ENCODE measurements around the gene HES3.

The HES3 gene

DNA sequence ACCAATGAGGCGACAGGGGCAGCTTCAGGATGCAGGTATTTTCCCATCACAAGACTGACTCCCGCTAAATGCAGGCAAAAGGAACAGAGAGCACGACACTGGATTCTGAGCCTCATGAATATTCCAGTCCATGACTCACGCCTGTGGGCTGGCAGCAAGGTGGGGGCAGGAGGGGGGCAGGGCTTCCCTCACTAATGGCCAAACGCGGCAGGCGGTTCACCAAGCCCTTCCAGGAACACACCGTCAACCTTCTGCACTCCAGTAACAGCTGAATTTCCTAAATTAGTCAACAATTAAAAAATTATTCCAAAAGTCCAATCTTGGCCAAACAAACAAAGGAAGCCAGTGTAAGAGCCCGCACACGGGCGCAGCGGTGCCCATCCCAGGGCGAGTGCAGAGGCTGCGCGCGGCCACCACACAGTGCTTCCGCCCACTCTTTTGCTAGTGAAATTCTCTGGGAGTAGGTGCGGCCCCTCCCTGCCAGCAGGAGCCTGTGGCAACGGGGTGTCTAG, 29.5 kb downstream of the HES3 start:
- ChIA-PET POLR2A (interaction anchor here (0.6 kb wide), 1 partner anchor 120 kb away, joined by 3 read pairs; the partner anchor contains the start of gene ACOT7), CTCF (interaction anchor here (1.3 kb wide), 1 partner anchor 27 kb away, joined by 3 read pairs; no protein-coding TSS in a partner anchor)
- DNase-seq (ENCODE audit: extremely low spot score): no peak
- TF ChIP-seq, protein P1, sequence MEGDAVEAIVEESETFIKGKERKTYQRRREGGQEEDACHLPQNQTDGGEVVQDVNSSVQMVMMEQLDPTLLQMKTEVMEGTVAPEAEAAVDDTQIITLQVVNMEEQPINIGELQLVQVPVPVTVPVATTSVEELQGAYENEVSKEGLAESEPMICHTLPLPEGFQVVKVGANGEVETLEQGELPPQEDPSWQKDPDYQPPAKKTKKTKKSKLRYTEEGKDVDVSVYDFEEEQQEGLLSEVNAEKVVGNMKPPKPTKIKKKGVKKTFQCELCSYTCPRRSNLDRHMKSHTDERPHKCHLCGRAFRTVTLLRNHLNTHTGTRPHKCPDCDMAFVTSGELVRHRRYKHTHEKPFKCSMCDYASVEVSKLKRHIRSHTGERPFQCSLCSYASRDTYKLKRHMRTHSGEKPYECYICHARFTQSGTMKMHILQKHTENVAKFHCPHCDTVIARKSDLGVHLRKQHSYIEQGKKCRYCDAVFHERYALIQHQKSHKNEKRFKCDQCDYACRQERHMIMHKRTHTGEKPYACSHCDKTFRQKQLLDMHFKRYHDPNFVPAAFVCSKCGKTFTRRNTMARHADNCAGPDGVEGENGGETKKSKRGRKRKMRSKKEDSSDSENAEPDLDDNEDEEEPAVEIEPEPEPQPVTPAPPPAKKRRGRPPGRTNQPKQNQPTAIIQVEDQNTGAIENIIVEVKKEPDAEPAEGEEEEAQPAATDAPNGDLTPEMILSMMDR (IDR thresholded peaks at IDR 0.05; ENCODE audit: control extremely low read depth, extremely low read depth, low read depth, missing control alignments): no peak

DNA sequence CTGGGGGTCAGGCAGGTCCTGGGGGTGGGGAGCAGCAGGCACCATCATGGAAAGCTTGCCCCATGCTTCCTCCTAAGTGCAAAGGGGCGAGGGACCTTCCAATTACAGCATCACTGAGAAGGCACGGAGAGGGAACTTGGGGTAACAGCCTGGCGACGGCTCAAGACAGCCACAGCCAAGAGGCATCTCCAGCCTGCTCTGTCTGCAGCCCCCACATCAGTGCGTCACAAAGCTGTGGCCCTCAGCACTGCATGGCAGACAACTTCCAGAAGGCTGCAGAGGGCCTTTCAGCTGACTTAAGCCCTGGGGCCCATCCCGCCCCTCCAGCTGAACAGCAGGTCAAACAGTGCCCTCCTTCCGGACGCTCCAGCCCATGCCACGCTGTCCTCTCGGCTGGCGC, 30.1 kb downstream of the HES3 start:
- TF ChIP-seq, protein P1 (IDR thresholded peaks at IDR 0.05; ENCODE audit: control extremely low read depth, extremely low read depth, low read depth, missing control alignments): no peak
- CTCF ChIA-PET: no interaction called here
- POLR2A ChIA-PET: interaction anchor here (0.6 kb wide), 1 partner anchor 119 kb away, joined by 3 read pairs; the partner anchor contains the start of gene ACOT7
- no peak for DNase-seq (ENCODE audit: extremely low spot score)

DNA sequence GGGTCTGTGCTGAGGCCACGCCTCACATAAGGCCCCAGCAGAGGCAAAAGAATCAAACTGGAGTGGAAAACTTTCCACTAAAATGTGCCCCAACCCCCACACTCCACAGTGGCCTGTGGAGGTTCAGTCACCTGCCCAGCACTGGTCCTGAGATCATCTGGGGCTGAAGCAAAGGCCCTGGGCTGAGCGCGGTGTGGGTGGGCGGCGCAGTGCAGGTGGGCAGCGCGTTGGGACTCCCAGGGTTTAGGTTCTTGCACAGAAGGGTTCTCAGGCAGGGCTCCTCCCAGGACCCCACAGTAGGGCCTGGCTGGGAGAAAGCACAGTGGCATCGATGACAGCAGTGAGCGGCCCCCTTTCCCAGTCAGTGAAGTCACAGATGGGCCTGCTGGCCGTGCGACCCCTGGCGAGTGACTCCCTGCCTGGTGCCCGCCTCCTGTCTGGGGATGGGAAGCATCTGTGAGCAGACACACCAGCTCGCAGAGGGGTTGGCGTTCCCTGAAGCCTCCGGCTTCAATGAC, 30.7 kb downstream of the HES3 start:
- ChIA-PET CTCF (no interaction called here), POLR2A (no interaction called here)
- no peak for DNase-seq (ENCODE audit: extremely low spot score)
- TF ChIP-seq, protein P1 (IDR thresholded peaks at IDR 0.05; ENCODE audit: control extremely low read depth, extremely low read depth, low read depth, missing control alignments): no peak

DNA sequence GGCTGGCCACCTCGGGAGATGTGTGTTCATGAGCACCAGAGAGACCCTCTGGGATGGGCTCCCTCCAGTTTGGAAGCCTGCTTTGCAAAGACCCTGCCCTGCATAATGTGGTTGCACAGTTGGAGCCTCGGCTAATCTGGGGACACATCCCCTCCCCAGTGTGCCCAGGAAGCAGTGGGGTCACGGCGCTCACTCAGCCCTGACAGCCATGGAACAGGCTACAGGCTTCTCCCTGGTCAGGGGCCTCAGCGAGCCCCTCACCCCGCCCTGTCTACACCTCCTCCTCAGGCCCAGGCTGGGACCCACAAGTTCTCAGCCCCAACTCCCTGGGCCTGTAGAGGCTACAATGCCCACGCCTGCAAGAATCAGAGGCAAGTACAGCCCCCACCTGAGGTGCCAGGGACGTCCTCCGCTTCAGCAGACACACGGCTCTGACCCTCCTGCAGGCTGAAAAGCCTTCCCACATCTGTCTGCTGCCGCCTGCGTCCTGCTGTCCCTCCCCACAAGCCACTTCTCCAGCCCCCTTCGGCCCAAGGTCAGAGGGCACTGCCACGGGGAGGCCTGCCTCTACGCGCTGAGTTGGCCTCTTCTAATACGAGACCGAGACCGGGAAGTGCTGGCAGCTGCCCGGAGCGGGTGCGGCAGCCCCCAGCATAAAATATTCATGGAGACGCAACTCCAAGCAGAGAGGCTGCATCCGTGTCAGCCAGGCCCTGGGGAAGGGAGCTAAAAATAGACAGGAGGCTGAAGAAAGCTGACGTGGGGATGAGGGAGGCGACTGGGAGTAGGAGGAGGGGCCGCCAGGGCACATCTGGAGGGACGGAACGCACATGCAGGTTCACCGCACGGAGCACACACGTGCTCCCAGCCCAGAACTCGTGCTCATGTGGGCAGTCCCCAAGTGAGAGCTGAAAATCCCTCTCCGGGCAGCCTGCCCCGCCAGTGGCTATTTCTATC, 32.1 kb downstream of the HES3 start:
- TF ChIP-seq, protein P1 (IDR thresholded peaks at IDR 0.05; ENCODE audit: control extremely low read depth, extremely low read depth, low read depth, missing control alignments): no peak
- POLR2A ChIA-PET: no interaction called here
- CTCF ChIA-PET: interaction anchor here (1.4 kb wide), 1 partner anchor 129 kb away, joined by 3 read pairs; no protein-coding TSS in a partner anchor
- no peak for DNase-seq (ENCODE audit: extremely low spot score)

DNA sequence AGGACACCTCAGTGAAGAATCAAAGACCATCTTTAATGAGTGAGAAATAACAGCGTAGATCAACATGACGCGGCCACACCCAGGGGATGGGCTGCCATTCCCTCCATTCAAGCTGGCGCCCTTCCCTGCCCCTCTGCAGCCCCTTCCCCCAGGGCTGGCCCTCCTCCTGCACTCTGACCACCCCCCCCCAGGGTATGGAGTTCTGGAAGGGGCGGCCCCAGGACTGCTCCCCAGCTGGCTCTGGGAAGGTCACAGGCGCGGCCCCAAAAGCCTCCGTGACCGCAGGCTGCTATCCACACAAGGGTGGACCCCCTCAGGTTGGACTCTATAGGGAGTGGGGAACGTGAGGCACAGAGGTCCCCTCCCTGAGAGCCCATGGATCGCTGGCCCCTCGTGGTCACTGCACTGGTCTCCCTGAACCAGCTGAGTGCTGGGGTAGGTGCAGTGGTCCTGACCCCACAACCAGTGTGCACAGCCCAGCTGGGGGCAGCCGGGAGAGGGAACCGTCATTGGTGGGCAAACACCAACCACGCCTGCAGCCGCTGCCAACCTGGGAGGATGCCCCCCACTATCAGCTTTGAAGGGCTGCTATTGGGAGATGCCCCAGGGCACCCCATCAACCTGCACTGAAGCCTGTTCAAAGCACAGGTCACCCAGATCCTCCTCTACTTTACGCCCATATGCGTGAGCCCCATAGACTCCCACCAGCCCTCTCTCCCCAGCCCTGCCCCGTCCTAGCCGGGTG, 33.0 kb downstream of the HES3 start:
- CTCF ChIA-PET: interaction anchor here (1.4 kb wide), 1 partner anchor 128 kb away, joined by 3 read pairs; no protein-coding TSS in a partner anchor
- TF ChIP-seq, protein P1 (IDR thresholded peaks at IDR 0.05; ENCODE audit: control extremely low read depth, extremely low read depth, low read depth, missing control alignments): no peak
- DNase-seq (ENCODE audit: extremely low spot score): no peak
- POLR2A ChIA-PET: no interaction called here

DNA sequence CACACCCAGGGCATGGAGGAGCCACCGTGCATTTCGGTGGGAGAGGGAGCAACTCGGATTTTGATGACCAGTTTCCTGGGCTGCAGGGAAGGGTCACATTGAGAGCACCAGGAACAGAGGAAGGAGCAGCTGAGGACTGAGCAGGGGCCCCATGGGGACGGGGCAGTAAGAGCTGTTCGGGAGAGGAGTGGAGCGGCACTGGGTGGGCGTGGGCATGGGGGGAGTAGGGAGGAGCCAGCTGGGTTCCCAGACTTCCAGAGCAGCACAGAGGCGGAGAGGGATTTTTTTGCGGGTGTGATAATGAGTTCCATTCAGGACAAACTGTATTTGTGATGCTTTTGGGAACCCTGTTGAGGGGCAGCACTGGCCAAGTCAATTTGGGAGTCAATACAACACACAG, 34.3 kb downstream of the HES3 start:
- TF ChIP-seq, protein P1 (IDR thresholded peaks at IDR 0.05; ENCODE audit: control extremely low read depth, extremely low read depth, low read depth, missing control alignments): no peak
- ChIA-PET POLR2A (no interaction called here), CTCF (no interaction called here)
- no peak for DNase-seq (ENCODE audit: extremely low spot score)

Measured in GM10248 (cell line).